Keratinocyte (primary cell): Measurements from ENCODE around the gene OSBPL8. TPM values are rescaled to one million over a fixed set of nuclear protein-coding genes. Genes with fewer than 3 reads are reported as not detected.

ENCODE experiments used
- DNase-seq: peaks from one replicate; pipeline ENCODE4 v3.0.0-alpha.2; 2011; ENCODE audit warnings: low read depth, missing footprints, low spot score
- FAIRE-seq: peaks from 2 replicates; lab custom pipeline; 2011; peaks lifted over from hg19 to GRCh38; lab: Jason Lieb, UNC
- H2AFZ ChIP-seq: 2 replicates; pipeline ENCODE4 v1.6.0; 2012; ENCODE audit warnings: low read length, control low read depth, inconsistent platforms; ENCODE audit not compliant: control insufficient read depth
- H3K27ac ChIP-seq: 2 replicates; pipeline ENCODE4 v1.5.1; 2011; ENCODE audit warnings: low read length; ENCODE audit not compliant: control insufficient read depth, insufficient read depth
- H3K27me3 ChIP-seq: 3 replicates; pipeline ENCODE4 v1.6.0; 2011; ENCODE audit warnings: low read length; ENCODE audit not compliant: control insufficient read depth, insufficient read depth; ENCODE audit errors: extremely low read depth
- H3K36me3 ChIP-seq, 2 experiments: 2 replicates in 1 of 2; 3 replicates in 1 of 2; pipeline ENCODE4 v1.5.1; 2011; ENCODE audit warnings: low read length in 2 of 2, mild to moderate bottlenecking in 1 of 2; ENCODE audit not compliant: control insufficient read depth in 2 of 2, insufficient read depth in 2 of 2; ENCODE audit errors: extremely low read depth in 1 of 2
- H3K4me1 ChIP-seq: 3 replicates; pipeline ENCODE4 v1.5.1; 2011; ENCODE audit warnings: low read length; ENCODE audit not compliant: control insufficient read depth, insufficient read depth; ENCODE audit errors: extremely low read depth
- H3K4me2 ChIP-seq: 3 replicates; pipeline ENCODE4 v1.6.0; 2011; ENCODE audit warnings: low read depth, low read length; ENCODE audit not compliant: control insufficient read depth, insufficient read depth; ENCODE audit errors: extremely low read depth
- H3K4me3 ChIP-seq, 3 experiments: fragments of 200-600 bp in 1 of 3; sonication (generic) in 1 of 3; 2 replicates in 2 of 3; 3 replicates in 1 of 3; pipeline ENCODE4 v1.5.1; 2011 to 2016; ENCODE audit warnings: low read length in 3 of 3, mild to moderate bottlenecking in 3 of 3, control low read depth in 2 of 3, inconsistent platforms in 1 of 3, low read depth in 1 of 3, mixed read lengths in 1 of 3, mixed run types in 1 of 3, moderate library complexity in 1 of 3; ENCODE audit not compliant: control insufficient read depth in 2 of 3, insufficient read depth in 2 of 3; ENCODE audit errors: extremely low read depth in 1 of 3
- H3K79me2 ChIP-seq: 2 replicates; pipeline ENCODE4 v1.6.0; 2012; ENCODE audit warnings: low read length; ENCODE audit not compliant: control insufficient read depth, insufficient read depth
- H3K9ac ChIP-seq: 3 replicates; pipeline ENCODE4 v1.6.0; 2011; ENCODE audit warnings: low read length; ENCODE audit not compliant: control insufficient read depth, insufficient read depth; ENCODE audit errors: extremely low read depth
- H3K9me1 ChIP-seq: 3 replicates; pipeline ENCODE4 v1.6.0; 2011; ENCODE audit warnings: low read length; ENCODE audit not compliant: control insufficient read depth, insufficient read depth; ENCODE audit errors: extremely low read depth
- H3K9me3 ChIP-seq: 2 replicates; pipeline ENCODE4 v1.5.1; 2012; ENCODE audit warnings: low read depth, low read length; ENCODE audit not compliant: control insufficient read depth
- H4K20me1 ChIP-seq: 3 replicates; pipeline ENCODE4 v1.6.0; 2011; ENCODE audit warnings: low read length; ENCODE audit not compliant: control insufficient read depth, insufficient read depth; ENCODE audit errors: extremely low read depth
- EZH2 ChIP-seq: IDR thresholded peaks from one replicate; pipeline ENCODE4 v1.6.1; 2012; ENCODE audit warnings: inconsistent platforms, mild to moderate bottlenecking, low read length, moderate library complexity
- dilution Hi-C: fragments of 300-500 bp; cut with MboI; formaldehyde crosslinking; loops from one replicate; pipeline ENCODE4 v1.7.0; 2020; ENCODE audit warnings: low sequenced_read_pairs; ENCODE audit not compliant: extremely low pct_ligation_motif_present
- polyA plus RNA-seq, 5 experiments: library from polyadenylated mRNA; depleted of rRNA in 3 of 5; stranded (reverse) in 3 of 5; stranded (forward) in 1 of 5; unstranded in 1 of 5; fragments of >200 nt; gene quantifications; 1 replicate in 1 of 5; 2 replicates in 3 of 5; 3 replicates in 1 of 5; pipeline versions ENCODE4 v1.2.1 to v1.2.3, GENCODE V29; 2011 to 2012; ENCODE audit warnings: missing spikeins in 2 of 5, low read depth in 1 of 5, low replicate concordance in 1 of 5
- TF ChIP-seq, protein P1 (sequence below), 3 experiments: IDR thresholded peaks in 1 of 3; conservative IDR thresholded peaks in 1 of 3; optimal IDR thresholded peaks in 1 of 3; 2 replicates in 2 of 3; 3 replicates in 1 of 3; pipeline versions ENCODE3 to v1.5.1; 2011; ENCODE audit warnings: low read length in 3 of 3, mild to moderate bottlenecking in 3 of 3, moderate library complexity in 2 of 3, control low read depth in 1 of 3, inconsistent platforms in 1 of 3; ENCODE audit not compliant: insufficient read depth in 2 of 3; ENCODE audit errors: extremely low read depth in 1 of 3

Gene OSBPL8
- polyA plus RNA-seq, 1 donor (not counting 4 experiments of a cell fraction or from before 2014, with no cell fraction given) = 33.7 TPM

GRCh38 chr12:76410371-76410770, 149.2 kb downstream of the OSBPL8 start:
- H3K4me3 ChIP-seq = no peak overlapping the region
- no peaks in the 10 kb centered on the region for H3K9me3 ChIP-seq
- H3K4me2 ChIP-seq = no peak overlapping the region
- no peak for TF ChIP-seq EZH2
- TF ChIP-seq, protein P1, sequence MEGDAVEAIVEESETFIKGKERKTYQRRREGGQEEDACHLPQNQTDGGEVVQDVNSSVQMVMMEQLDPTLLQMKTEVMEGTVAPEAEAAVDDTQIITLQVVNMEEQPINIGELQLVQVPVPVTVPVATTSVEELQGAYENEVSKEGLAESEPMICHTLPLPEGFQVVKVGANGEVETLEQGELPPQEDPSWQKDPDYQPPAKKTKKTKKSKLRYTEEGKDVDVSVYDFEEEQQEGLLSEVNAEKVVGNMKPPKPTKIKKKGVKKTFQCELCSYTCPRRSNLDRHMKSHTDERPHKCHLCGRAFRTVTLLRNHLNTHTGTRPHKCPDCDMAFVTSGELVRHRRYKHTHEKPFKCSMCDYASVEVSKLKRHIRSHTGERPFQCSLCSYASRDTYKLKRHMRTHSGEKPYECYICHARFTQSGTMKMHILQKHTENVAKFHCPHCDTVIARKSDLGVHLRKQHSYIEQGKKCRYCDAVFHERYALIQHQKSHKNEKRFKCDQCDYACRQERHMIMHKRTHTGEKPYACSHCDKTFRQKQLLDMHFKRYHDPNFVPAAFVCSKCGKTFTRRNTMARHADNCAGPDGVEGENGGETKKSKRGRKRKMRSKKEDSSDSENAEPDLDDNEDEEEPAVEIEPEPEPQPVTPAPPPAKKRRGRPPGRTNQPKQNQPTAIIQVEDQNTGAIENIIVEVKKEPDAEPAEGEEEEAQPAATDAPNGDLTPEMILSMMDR (optimal IDR thresholded peaks at IDR 0.05 in 1 of 3, IDR thresholded peaks at IDR 0.05 in 1 of 3, conservative IDR thresholded peaks at IDR 0.05 in 1 of 3; ENCODE audit: extremely low read depth in 1 of 3, insufficient read depth in 2 of 3, low read length in 3 of 3) = no peak
- no peaks in the 10 kb centered on the region for H3K36me3 ChIP-seq
- H3K27me3 ChIP-seq = no peaks in the 10 kb centered on the region
- no peaks in the 10 kb centered on the region for H4K20me1 ChIP-seq
- DNase-seq (no peak), FAIRE-seq (no peak)
- H3K79me2 ChIP-seq = no peaks in the 10 kb centered on the region
- H3K9ac ChIP-seq = no peak overlapping the region
- no peak overlapping the region for H3K27ac ChIP-seq
- no peaks in the 10 kb centered on the region for H3K9me1 ChIP-seq
- peaks cover 6% of the 10 kb centered on the region for H3K4me1 ChIP-seq
- dilution Hi-C loops = no loop called here
- H2AFZ ChIP-seq = no peak overlapping the region

GRCh38 chr12:76409074-76409473, 150.5 kb downstream of the OSBPL8 start:
- Histone ChIP-seq H3K27me3 (no peaks in the 10 kb centered on the region), H3K4me1 (peaks cover 6% of the 10 kb centered on the region), H2AFZ (no peak overlapping the region), H3K79me2 (no peaks in the 10 kb centered on the region), H3K4me3 (no peak overlapping the region), H4K20me1 (no peaks in the 10 kb centered on the region), H3K36me3 (no peaks in the 10 kb centered on the region), H3K9ac (no peak overlapping the region), H3K4me2 (no peak overlapping the region), H3K27ac (no peak overlapping the region), H3K9me1 (no peaks in the 10 kb centered on the region), H3K9me3 (no peaks in the 10 kb centered on the region)
- TF ChIP-seq, protein P1 (optimal IDR thresholded peaks at IDR 0.05 in 1 of 3, IDR thresholded peaks at IDR 0.05 in 1 of 3, conservative IDR thresholded peaks at IDR 0.05 in 1 of 3; ENCODE audit: extremely low read depth in 1 of 3, insufficient read depth in 2 of 3, low read length in 3 of 3) = no peak
- TF ChIP-seq EZH2 = no peak
- DNase-seq (no peak), FAIRE-seq (no peak)
- dilution Hi-C loops = no loop called here
